Cardiac fibroblast (primary cell): ENCODE measurements around the gene C10orf90.

Experiments used
- DNase-seq, 2 donors: peaks; one replicate each; pipeline versions ENCODE4 v3.0.0 to v3.0.0-alpha.2; 2010; ENCODE audit warnings: low read depth in 2 of 2
- H3K4me3 ChIP-seq, 2 donors: replicated peaks in 1 of 2; 1 replicate in 1 of 2; 2 replicates in 1 of 2; pipeline ENCODE4 v1.5.1; 2011; ENCODE audit warnings: low read depth in 2 of 2, low read length in 2 of 2, mild to moderate bottlenecking in 2 of 2, moderate library complexity in 1 of 2
- CTCF ChIP-seq: IDR thresholded peaks from one replicate; pipeline ENCODE4 v1.5.1; 2011; ENCODE audit warnings: low read depth, mild to moderate bottlenecking, low read length, inconsistent platforms

The C10orf90 gene

GRCh38 chr10:126570621-126571602 lies 99.6 kb downstream of the C10orf90 start:
- no peak for TF ChIP-seq CTCF
- DNase-seq: peak in 1 of 2 donors; percentile 72
- H3K4me3 ChIP-seq: no peak overlapping the region

GRCh38 chr10:126570245-126570570 lies 100.3 kb downstream of the C10orf90 start:
- peak overlapping the region in 1 of 2 donors; percentile 37 for H3K4me3 ChIP-seq
- no peak for DNase-seq
- no peak for TF ChIP-seq CTCF

GRCh38 chr10:126569513-126570244 lies 100.8 kb downstream of the C10orf90 start:
- no peak for TF ChIP-seq CTCF
- H3K4me3 ChIP-seq: peak overlapping the region in 1 of 2 donors; percentile 37

GRCh38 chr10:126568809-126569385 lies 101.6 kb downstream of the C10orf90 start:
- TF ChIP-seq CTCF: no peak
- no peak for DNase-seq
- H3K4me3 ChIP-seq: no peak overlapping the region

More at GRCh38 chr10:126569513-126570244, 100.8 kb downstream of the C10orf90 start:
- peak; percentile 68 to 92 for DNase-seq

- TF ChIP-seq CTCF: no peak
- no peak overlapping the region for H3K4me3 ChIP-seq
- DNase-seq: no peak
Measured at GRCh38 chr10:126565871-126566270, 104.6 kb downstream of the C10orf90 start.

- no peak for TF ChIP-seq CTCF
- DNase-seq: no peak
- H3K4me3 ChIP-seq: no peak overlapping the region
Measured at GRCh38 chr10:126565441-126565840, 105.1 kb downstream of the C10orf90 start.
